GM19238 (cell line): Measurements from ENCODE around the gene ENGASE.
"Not testable (repeated sequence)": the region's sequence is repeated elsewhere in the genome, so short reads cannot be mapped to it uniquely, and the experiment has no call there.

Source experiments
- DNase-seq: peaks from one replicate; pipeline ENCODE4 v3.0.0; 2011; ENCODE audit warnings: low spot score; ENCODE audit not compliant: insufficient read length

The ENGASE gene

GRCh38 chr17:79051306-79051705 is 23.3 kb upstream of the ENGASE start:
- no peak for DNase-seq

- DNase-seq: no peak
Observed at GRCh38 chr17:79052131-79052530, 22.5 kb upstream of the ENGASE start.

- DNase-seq: no peak
Observed at GRCh38 chr17:79053251-79053925, 21.2 kb upstream of the ENGASE start.

GRCh38 chr17:79054200-79054960 is 20.2 kb upstream of the ENGASE start:
- no peak for DNase-seq

GRCh38 chr17:79055197-79055596 is 19.4 kb upstream of the ENGASE start:
- DNase-seq: no peak

- no peak for DNase-seq
Observed at GRCh38 chr17:79057737-79058385, 16.8 kb upstream of the ENGASE start.

- no peak for DNase-seq
Observed at GRCh38 chr17:79062691-79063090, 11.9 kb upstream of the ENGASE start.

- DNase-seq: no peak
Observed at GRCh38 chr17:79064026-79064425, 10.6 kb upstream of the ENGASE start.

- peak; percentile 10 for DNase-seq
Observed at GRCh38 chr17:79065105-79065670, 9.4 kb upstream of the ENGASE start.

GRCh38 chr17:79066963-79067362 is 7.7 kb upstream of the ENGASE start:
- DNase-seq: no peak

- no peak for DNase-seq
Observed at GRCh38 chr17:79070266-79070880, 4.3 kb upstream of the ENGASE start.

- no peak for DNase-seq
Observed at GRCh38 chr17:79071161-79071740, 3.4 kb upstream of the ENGASE start.

GRCh38 chr17:79072544-79072943 is 2.1 kb upstream of the ENGASE start:
- no peak for DNase-seq

- no peak for DNase-seq
Observed at GRCh38 chr17:79073016-79073705, 1.5 kb upstream of the ENGASE start.

- DNase-seq: no peak
Observed at GRCh38 chr17:79073706-79074088, 927 bp upstream of the ENGASE start.

GRCh38 chr17:79074121-79074648 is 439 bp upstream of the ENGASE start:
- DNase-seq: not testable (repeated sequence)

GRCh38 chr17:79075446-79075750 is 774 bp downstream of the ENGASE start:
- no peak for DNase-seq

GRCh38 chr17:79075861-79076406 is 1.3 kb downstream of the ENGASE start:
- peak; percentile 1 for DNase-seq

- DNase-seq: no peak
Observed at GRCh38 chr17:79077587-79077986, 3.0 kb downstream of the ENGASE start.

- no peak for DNase-seq
Observed at GRCh38 chr17:79078476-79079190, 4.0 kb downstream of the ENGASE start.
